K562 (cell line): ENCODE results near the gene LTBP1. TPM values are rescaled to one million over a fixed set of nuclear protein-coding genes. Genes with fewer than 3 reads are reported as not detected.

ENCODE experiments used
- CEBPG ChIP-seq, 3 experiments: fragments of 200-800 bp in 1 of 3; sonication (Bioruptor generic) in 1 of 3; sonication (generic) in 1 of 3; formaldehyde crosslinking in 1 of 3; IDR thresholded peaks in 2 of 3; conservative IDR thresholded peaks in 1 of 3; 2 replicates each; pipeline versions ENCODE4 v1.6.1 to v1.8.0; 2016 to 2022; ENCODE audit warnings: missing compliant biosample characterization in 2 of 3, missing genetic modification characterization in 2 of 3, mild to moderate bottlenecking in 1 of 3, missing genetic modification reagents in 1 of 3
- GATAD2A ChIP-seq: fragments of 450-650 bp; IDR thresholded peaks from 2 replicates; pipeline ENCODE4 v1.6.1; 2017
- GATAD2B ChIP-seq: fragments of 450-650 bp; IDR thresholded peaks from 2 replicates; pipeline ENCODE4 v1.6.1; 2017; ENCODE audit warnings: mild to moderate bottlenecking, borderline replicate concordance
- HDAC3 ChIP-seq: fragments of 450-650 bp; IDR thresholded peaks from 2 replicates; pipeline ENCODE4 v1.6.1; 2018; ENCODE audit warnings: borderline replicate concordance, mild to moderate bottlenecking, moderate library complexity; ENCODE audit not compliant: partially characterized antibody
- KAT7 ChIP-seq: sonication (generic); formaldehyde crosslinking; IDR thresholded peaks from 2 replicates; pipeline ENCODE4 v1.8.0; 2022; ENCODE audit warnings: missing genetic modification reagents, mild to moderate bottlenecking, borderline replicate concordance
- MTA3 ChIP-seq: fragments of 450-650 bp; formaldehyde crosslinking; IDR thresholded peaks from 2 replicates; pipeline ENCODE4 v1.6.1; 2017; ENCODE audit warnings: mild to moderate bottlenecking, borderline replicate concordance
- PML ChIP-seq: IDR thresholded peaks from 2 replicates; pipeline ENCODE4 v1.6.1; 2012; ENCODE audit warnings: low read length, inconsistent platforms
- RBFOX2 ChIP-seq: fragments of 200-400 bp; formaldehyde crosslinking; IDR thresholded peaks from 2 replicates; pipeline ENCODE4 v1.6.1; 2017; ENCODE audit warnings: low read depth, mild to moderate bottlenecking, low read length, moderate library complexity
- RHOXF2B ChIP-seq: fragments of 250-450 bp; sonication (Bioruptor Pico); conservative IDR thresholded peaks from 2 replicates; pipeline ENCODE4 v1.5.1; 2021
- SIN3A ChIP-seq, 2 experiments: fragments of 150-350 bp in 1 of 2; IDR thresholded peaks; 2 replicates each; pipeline ENCODE4 v1.6.1; 2011 to 2016; ENCODE audit warnings: borderline replicate concordance in 2 of 2, low read depth in 2 of 2, low read length in 2 of 2, mild to moderate bottlenecking in 2 of 2, moderate library complexity in 2 of 2; ENCODE audit not compliant: control insufficient read depth in 1 of 2
- polyA plus RNA-seq, 8 experiments: library from polyadenylated mRNA; depleted of rRNA in 4 of 8; stranded (reverse) in 5 of 8; unstranded in 3 of 8; fragments of >200 nt; fragmentation: Nextera tagmentation in 2 of 8; fragmentation: Illumina TruSeq in 1 of 8; extraction: Ambion mirVana in 2 of 8; extraction: Trizol in 1 of 8; gene quantifications; 2 replicates each; pipeline versions ENCODE4 v1.2.1 to v1.2.3, GENCODE V29; 2011 to 2014; ENCODE audit warnings: inconsistent platforms in 1 of 8, missing spikeins in 1 of 8
- total RNA-seq, 7 experiments: library from RNA; depleted of rRNA in 6 of 7; stranded (reverse); fragments of >200 nt in 6 of 7; fragmentation: Illumina TruSeq in 2 of 7; extraction: Trizol in 2 of 7; gene quantifications; 2 replicates each; pipeline versions ENCODE4 v1.2.1 to v1.2.3, GENCODE V29; 2011 to 2021; ENCODE audit warnings: low replicate concordance in 1 of 7
- TF ChIP-seq, protein P1 (sequence below): fragments of 250-450 bp; sonication (Bioruptor Pico); IDR thresholded peaks from 2 replicates; pipeline ENCODE4 v1.8.0; 2021; ENCODE audit warnings: moderate library complexity, mild to moderate bottlenecking, inconsistent platforms
- TF ChIP-seq, protein P2 (sequence below): fragments of 450-650 bp; IDR thresholded peaks from 2 replicates; pipeline ENCODE4 v1.6.1; 2017; ENCODE audit warnings: antibody characterized with exemption
- TF ChIP-seq, protein P3 (sequence below): fragments of 250-450 bp; sonication (Bioruptor Pico); IDR thresholded peaks from 2 replicates; pipeline ENCODE4 v1.9.0; 2021; ENCODE audit warnings: mild to moderate bottlenecking, inconsistent platforms
- TF ChIP-seq, protein P4 (sequence below): fragments of 250-450 bp; sonication (Bioruptor Pico); IDR thresholded peaks from 2 replicates; pipeline ENCODE4 v1.4.0; 2020; ENCODE audit warnings: mild to moderate bottlenecking
- TF ChIP-seq, protein P5 (sequence below): sonication (generic); formaldehyde crosslinking; IDR thresholded peaks from 2 replicates; pipeline ENCODE4 v1.8.1; 2023; ENCODE audit warnings: mild to moderate bottlenecking, missing genetic modification reagents

LTBP1 gene
- total and polyA plus RNA-seq, 9 of the 15 experiments (the other 6 are each of a cell fraction or from before 2014, with no cell fraction given), result 3.6 to 16.4 (median 8.5) TPM

- TF ChIP-seq GATAD2A, result peak; percentile 38; the same call in 1 of the 2 replicates
- peak; percentile 94 for TF ChIP-seq HDAC3
- no peak for TF ChIP-seq RBFOX2
- TF ChIP-seq, protein P1, sequence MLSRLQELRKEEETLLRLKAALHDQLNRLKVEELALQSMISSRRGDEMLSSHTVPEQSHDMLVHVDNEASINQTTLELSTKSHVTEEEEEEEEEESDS, result no peak
- no peak for TF ChIP-seq RHOXF2B (CRISPR knock-in tag)
- TF ChIP-seq, protein P2, sequence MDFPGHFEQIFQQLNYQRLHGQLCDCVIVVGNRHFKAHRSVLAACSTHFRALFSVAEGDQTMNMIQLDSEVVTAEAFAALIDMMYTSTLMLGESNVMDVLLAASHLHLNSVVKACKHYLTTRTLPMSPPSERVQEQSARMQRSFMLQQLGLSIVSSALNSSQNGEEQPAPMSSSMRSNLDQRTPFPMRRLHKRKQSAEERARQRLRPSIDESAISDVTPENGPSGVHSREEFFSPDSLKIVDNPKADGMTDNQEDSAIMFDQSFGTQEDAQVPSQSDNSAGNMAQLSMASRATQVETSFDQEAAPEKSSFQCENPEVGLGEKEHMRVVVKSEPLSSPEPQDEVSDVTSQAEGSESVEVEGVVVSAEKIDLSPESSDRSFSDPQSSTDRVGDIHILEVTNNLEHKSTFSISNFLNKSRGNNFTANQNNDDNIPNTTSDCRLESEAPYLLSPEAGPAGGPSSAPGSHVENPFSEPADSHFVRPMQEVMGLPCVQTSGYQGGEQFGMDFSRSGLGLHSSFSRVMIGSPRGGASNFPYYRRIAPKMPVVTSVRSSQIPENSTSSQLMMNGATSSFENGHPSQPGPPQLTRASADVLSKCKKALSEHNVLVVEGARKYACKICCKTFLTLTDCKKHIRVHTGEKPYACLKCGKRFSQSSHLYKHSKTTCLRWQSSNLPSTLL, result no peak
- TF ChIP-seq, protein P3, sequence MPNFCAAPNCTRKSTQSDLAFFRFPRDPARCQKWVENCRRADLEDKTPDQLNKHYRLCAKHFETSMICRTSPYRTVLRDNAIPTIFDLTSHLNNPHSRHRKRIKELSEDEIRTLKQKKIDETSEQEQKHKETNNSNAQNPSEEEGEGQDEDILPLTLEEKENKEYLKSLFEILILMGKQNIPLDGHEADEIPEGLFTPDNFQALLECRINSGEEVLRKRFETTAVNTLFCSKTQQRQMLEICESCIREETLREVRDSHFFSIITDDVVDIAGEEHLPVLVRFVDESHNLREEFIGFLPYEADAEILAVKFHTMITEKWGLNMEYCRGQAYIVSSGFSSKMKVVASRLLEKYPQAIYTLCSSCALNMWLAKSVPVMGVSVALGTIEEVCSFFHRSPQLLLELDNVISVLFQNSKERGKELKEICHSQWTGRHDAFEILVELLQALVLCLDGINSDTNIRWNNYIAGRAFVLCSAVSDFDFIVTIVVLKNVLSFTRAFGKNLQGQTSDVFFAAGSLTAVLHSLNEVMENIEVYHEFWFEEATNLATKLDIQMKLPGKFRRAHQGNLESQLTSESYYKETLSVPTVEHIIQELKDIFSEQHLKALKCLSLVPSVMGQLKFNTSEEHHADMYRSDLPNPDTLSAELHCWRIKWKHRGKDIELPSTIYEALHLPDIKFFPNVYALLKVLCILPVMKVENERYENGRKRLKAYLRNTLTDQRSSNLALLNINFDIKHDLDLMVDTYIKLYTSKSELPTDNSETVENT (CRISPR knock-in tag), result no peak
- TF ChIP-seq SIN3A (IDR thresholded peaks at IDR 0.05; ENCODE audit: borderline replicate concordance in 2 of 2, control insufficient read depth in 1 of 2, low read depth in 2 of 2, low read length in 2 of 2), result no peak
- TF ChIP-seq, protein P4, sequence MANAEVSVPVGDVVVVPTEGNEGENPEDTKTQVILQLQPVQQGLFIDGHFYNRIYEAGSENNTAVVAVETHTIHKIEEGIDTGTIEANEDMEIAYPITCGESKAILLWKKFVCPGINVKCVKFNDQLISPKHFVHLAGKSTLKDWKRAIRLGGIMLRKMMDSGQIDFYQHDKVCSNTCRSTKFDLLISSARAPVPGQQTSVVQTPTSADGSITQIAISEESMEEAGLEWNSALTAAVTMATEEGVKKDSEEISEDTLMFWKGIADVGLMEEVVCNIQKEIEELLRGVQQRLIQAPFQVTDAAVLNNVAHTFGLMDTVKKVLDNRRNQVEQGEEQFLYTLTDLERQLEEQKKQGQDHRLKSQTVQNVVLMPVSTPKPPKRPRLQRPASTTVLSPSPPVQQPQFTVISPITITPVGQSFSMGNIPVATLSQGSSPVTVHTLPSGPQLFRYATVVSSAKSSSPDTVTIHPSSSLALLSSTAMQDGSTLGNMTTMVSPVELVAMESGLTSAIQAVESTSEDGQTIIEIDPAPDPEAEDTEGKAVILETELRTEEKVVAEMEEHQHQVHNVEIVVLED (CRISPR knock-in tag), result no peak
- TF ChIP-seq CEBPG (CRISPR knock-in tag; IDR thresholded peaks at IDR 0.05), result peak; percentile 69
- peak; percentile 63 to 95; a peak in 3 of 4 replicates for TF ChIP-seq CEBPG (tag; conservative IDR thresholded peaks at IDR 0.05 in 1 of 2, IDR thresholded peaks at IDR 0.05 in 1 of 2)
- TF ChIP-seq MTA3, result 0 out of 2 replicates have a peak, but pooled peaks have one; percentile 67
- TF ChIP-seq KAT7 (CRISPR knock-in tag), result 0 out of 2 replicates have a peak, but pooled peaks have one; percentile 39
- TF ChIP-seq GATAD2B, result peak; percentile 58; the same call in 1 of the 2 replicates
- peak; percentile 98 for TF ChIP-seq PML
- TF ChIP-seq, protein P5, sequence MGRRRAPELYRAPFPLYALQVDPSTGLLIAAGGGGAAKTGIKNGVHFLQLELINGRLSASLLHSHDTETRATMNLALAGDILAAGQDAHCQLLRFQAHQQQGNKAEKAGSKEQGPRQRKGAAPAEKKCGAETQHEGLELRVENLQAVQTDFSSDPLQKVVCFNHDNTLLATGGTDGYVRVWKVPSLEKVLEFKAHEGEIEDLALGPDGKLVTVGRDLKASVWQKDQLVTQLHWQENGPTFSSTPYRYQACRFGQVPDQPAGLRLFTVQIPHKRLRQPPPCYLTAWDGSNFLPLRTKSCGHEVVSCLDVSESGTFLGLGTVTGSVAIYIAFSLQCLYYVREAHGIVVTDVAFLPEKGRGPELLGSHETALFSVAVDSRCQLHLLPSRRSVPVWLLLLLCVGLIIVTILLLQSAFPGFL (CRISPR knock-in tag), result no peak
Observed at GRCh38 chr2:33108483-33109443, 162.0 kb downstream of the LTBP1 start (continued).
